Stimulated activated CD4-positive, alpha-beta T cell treated with anti-CD3 and anti-CD28 coated beads, Interleukin-1b, Interleukin-23, amount 100 ng/mL, for 4 hours (primary cell): ENCODE data around the gene SORL1.
"Not testable (repeated sequence)": the region's sequence is repeated elsewhere in the genome, so short reads cannot be mapped to it uniquely, and the experiment has no call there.

Source experiments
- DNase-seq, 2 donors: peaks; one replicate each; pipeline ENCODE4 v3.0.0-alpha.2; 2020; ENCODE audit warnings: low read depth in 2 of 2

The SORL1 gene

GRCh38 chr11:121626980-121627379 is 174.9 kb downstream of the SORL1 start:
- DNase-seq = no peak

DNA sequence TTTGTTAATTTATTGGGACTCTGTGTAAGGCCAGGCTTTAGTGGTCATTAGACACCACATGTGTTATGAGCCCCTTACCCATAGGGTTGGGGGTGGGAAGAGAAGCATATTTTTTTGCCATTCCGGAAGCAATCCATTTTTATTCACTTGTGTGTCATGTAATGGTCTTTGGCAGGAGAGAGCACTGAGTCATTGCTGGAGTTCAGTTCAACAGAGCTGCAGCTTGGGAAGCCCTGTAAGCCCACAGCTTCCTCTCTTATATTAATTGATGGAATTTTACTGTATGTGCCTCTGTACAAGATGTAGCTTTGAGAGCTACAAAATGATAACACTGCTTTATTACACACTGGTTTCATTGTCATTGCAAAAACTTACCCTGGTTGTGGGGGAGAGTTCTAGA is 177.9 kb downstream of the SORL1 start:
- DNase-seq = no peak

GRCh38 chr11:121631456-121631855 is 179.3 kb downstream of the SORL1 start:
- DNase-seq = no peak

DNA sequence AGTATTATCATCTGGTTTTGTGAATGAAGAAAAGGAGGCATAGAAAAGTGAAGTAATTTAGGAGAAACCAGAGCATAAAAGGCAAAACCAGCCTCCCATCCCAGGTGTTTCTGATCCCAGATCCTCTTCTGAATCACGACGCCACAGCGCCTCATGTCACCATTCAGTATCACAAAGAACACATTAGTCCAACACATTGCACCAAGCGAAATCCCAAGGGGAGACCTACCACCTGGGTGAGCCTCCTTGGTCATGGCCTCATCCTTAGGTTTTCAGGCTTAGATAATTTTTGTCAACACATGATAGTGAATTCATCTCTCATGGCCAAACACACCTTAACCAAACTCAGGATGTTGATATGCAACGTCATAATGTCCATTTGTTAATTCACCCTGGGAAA is 182.2 kb downstream of the SORL1 start:
- no peak for DNase-seq

DNA sequence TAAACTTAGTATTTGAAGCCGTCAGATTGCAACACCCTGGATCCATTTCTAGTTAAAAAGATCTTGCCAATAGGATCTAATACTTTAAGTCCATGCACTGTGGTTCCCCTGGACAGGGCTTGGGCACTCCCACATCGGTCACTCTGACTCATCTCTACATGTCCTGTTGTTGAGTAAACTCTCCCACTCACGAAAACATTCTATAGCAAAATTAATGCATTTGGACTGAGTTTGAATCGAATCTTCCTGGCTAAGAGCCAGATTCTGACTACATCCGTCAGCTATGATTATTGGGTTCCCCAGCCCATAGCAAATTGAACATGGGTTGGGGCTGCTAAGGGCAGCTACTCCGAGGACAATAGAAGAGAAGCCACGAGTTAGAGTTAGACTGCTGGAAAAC is 182.8 kb downstream of the SORL1 start:
- no peak for DNase-seq

GRCh38 chr11:121636081-121636799 is 184.1 kb downstream of the SORL1 start:
- no peak for DNase-seq

GRCh38 chr11:121636800-121637176 is 184.7 kb downstream of the SORL1 start:
- DNase-seq = no peak

DNA sequence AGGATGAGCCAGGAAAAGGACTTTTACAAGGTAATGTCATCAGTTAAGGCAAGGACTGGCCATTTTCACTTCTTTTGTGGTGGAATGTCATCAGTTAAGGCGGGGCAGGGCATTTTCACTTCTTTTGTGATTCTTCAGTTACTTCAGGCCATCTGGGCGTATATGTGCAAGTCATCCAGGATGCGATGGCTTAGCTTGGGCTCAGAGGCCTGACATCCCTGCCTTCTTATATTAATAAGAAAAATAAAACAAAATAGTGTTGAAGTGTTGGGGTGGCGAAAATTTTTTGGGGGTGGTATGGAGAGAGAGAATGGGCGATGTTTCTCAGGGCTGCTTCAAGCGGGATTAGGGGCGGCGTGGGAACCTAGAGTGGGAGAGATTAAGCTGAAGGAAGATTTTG is 185.5 kb downstream of the SORL1 start:
- not testable (repeated sequence) for DNase-seq

- DNase-seq = no peak
These were observed 191.5 kb downstream of the SORL1 start for GRCh38 chr11:121643479-121644186.

GRCh38 chr11:121644187-121644512 is 192.0 kb downstream of the SORL1 start:
- DNase-seq = no peak

- no peak for DNase-seq
These were observed 192.9 kb downstream of the SORL1 start for GRCh38 chr11:121645001-121645400.

- no peak for DNase-seq
These were observed 193.5 kb downstream of the SORL1 start for GRCh38 chr11:121645596-121645995.

DNA sequence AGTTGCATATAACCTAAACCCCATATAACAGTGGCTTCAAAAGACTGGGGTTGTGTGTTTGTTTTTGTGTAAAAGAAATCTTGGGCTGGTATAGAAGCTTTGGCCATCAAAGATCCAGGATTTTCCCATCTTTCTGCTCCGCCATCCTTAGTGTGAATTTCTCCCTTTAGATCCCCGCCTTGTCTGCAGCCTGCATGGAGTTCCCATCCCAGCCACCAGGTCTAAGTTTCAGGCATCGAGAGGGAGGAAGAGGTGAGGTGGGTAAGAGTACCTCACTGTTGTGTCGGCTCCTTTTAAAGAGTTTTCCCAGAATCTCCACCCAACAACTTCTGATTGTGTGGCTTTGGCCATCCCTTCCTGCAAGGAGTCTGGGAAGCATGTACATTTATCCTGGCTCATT is 196.2 kb downstream of the SORL1 start:
- no peak for DNase-seq

DNA sequence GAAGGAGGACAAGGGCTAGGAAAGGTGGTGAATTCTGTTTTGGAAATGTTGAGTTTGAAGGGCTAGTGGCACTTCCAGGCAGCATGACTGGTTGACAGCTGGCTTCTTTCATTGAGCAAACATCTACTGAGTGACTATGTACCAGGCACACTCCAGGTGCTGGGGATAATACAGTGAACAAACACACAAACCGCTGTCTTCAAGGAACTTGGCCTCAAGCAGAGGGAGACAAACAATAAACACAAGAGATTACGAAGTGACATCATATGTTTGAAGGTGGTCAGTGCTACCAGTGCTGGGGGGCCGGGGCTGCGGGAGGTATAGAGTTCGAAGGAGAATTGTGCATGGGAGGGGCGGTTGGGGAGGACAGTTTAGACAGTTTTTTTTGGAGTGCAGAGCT is 197.7 kb downstream of the SORL1 start:
- DNase-seq = no peak

GRCh38 chr11:121650351-121651256 is 198.5 kb downstream of the SORL1 start:
- DNase-seq = no peak

DNA sequence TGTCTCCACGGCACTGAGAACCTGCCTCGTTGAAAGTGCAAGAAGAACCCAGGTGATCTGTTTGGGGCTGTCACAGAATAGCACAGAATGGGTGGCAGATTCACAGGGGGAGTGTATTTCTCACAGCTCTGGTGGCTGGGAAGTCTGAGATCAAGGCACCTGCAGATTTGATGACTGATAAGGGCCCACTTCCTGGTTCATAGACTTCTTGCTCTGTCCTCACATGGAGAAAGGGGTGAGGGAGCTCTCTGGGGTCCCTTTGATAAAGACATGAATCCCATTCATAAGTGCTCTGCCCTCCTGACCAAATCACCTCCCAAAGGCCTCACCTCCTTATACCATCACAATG is 199.1 kb downstream of the SORL1 start:
- DNase-seq = no peak

DNA sequence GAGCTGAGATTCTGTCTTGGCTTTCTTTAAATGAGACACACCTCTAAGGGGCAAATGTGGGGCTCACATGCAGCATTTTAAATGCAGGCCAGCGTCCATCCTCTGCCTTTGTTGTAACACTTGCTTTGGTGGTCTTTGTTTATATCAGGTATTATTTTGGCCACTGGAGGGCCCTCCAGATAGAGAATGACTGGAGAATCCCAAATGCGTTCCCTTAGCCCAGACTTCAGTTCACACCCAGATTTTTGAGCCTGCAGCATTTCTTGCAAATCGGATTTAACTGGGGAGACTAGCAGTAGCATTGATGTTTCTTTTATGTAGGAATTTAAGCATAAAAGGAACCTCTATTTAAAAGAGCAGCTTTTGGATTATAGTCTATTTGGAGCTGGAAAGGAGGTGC is 200.9 kb downstream of the SORL1 start:
- no peak for DNase-seq

- no peak for DNase-seq
These were observed 202.2 kb downstream of the SORL1 start for GRCh38 chr11:121654259-121654842.

- no peak for DNase-seq
These were observed 202.9 kb downstream of the SORL1 start for GRCh38 chr11:121654843-121655536.

GRCh38 chr11:121655537-121656327 is 203.6 kb downstream of the SORL1 start:
- peak; percentile 49 to 64 for DNase-seq
